HG02642 (cell line): ENCODE results near the gene SFTPA2.
"Not testable (repeated sequence)": the region's sequence is repeated elsewhere in the genome, so short reads cannot be mapped to it uniquely, and the experiment has no call there.

Experiments used
- ATAC-seq: cut with Tn5 transposase; IDR thresholded peaks from one replicate; pipeline ENCODE4 v1.9.1; 2021; ENCODE audit warnings: mild to moderate bottlenecking; ENCODE audit not compliant: unreplicated experiment, poor library complexity

The SFTPA2 gene

DNA sequence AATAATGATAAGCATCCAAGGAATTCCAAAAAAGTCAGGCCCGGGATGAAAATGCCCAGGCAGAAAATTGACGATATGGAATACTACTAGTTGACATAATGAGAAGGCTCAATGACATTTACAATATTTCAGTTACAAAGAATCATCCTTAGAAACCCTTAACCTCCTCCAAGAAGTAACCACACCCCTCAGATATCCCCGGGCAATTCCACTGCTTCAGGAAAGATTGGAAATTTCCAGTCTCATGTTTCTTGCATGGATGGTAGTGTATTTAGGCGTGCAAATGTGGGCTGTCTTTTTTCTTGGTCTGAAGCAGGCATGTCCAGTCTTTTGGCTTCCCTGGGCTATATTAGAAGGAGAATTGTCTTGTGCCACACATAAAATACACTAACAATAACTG is 42.6 kb downstream of the SFTPA2 start:
- ATAC-seq: not testable (repeated sequence)

DNA sequence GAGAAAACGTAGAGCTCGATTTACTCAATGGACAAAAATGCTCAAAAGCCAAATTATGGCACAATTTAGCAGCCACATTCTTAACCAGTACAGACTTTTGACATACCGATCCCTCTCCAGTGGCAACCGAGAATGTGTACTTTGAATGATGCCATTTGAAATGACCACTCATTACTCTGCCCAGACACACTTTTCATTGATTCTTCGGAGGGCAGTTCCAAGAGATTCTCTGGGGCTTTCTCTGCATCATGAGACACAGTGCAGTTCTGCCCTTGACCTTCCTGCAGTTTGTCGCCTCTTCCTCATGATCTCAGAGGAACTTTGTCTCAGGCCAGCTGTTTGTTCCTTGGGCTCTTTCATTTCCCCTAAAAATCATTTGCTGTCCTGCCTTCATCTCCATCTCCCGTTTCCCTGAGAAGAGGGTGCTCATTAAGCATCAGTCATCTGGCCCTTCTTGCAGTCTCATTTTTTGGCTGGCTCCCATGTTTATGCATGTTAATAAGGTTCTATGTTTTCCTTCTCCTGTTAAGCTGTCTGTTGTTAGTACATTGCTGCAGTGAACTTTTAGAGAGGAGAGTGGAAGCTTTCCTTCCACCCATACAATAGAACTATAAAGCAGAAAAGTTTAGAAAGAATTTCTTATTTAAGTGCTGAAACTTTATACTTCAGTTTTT is 43.5 kb downstream of the SFTPA2 start:
- ATAC-seq: not testable (repeated sequence)

DNA sequence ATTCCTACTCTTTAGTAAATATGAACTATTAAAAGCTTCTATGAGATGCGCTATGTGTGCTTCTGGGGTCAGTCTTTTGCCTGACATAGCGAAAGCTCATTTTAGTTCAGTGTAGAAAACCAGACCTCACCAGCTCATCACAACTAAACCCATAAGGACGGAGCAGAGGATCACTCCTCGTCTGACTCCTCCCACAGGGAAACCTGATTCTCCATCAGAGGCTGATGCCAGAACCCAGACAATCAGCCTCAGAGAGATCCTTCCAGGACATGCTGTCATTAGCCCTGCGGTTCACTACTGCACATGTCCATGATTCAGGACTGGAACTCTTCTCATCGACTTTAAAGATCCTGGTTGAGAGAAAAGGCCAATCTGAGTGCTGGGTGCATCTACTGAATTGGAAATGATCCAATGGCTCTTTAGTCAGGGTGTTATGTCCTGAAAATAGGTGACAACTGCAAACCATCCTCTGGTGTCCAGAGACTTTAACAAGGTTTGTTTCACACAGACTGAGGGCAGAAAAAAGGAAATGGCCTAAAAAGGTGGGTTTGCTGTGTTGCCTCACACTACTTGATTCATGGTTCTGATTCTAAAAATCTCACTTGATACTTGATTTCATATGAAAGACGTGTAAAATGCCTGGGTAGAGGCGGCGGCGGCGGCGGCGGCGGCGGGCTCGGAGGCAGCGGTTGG is 48.2 kb downstream of the SFTPA2 start, which contains the start of gene EIF5AL1:
Gene EIF5AL1, plus strand, starts transcription at position 643 of the 693 bp plus-strand sequence. CDS start 117 bp downstream, outside the sequence.
- not testable (repeated sequence) for ATAC-seq

DNA sequence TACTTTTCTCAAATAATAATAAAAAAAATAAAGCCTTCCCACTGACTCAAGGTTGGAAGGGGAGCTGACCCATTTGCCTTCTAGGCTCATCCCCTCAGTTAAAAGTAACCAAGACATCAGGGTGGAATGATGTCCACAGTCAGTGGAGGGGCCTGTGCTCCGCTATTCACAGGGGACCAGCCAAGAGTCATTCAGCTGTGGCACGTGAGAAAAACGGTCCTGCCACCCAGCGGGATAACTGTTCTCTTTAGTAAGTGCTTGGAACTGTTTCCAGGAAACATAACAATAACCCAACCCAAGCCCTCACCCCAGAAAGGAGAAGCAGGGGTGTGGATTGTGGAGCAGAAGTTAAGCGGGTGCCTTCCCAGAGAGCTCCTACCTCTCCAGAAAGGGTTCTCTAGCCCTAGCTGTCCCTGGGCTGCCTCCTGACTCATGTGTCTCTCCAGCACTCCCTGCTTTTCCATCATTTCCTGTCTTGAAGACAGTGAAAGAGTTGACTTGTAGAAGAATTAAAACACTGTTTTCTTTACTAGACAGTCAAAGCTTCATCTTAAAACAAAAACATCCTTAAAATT is 50.2 kb downstream of the SFTPA2 start:
- ATAC-seq: not testable (repeated sequence)

DNA sequence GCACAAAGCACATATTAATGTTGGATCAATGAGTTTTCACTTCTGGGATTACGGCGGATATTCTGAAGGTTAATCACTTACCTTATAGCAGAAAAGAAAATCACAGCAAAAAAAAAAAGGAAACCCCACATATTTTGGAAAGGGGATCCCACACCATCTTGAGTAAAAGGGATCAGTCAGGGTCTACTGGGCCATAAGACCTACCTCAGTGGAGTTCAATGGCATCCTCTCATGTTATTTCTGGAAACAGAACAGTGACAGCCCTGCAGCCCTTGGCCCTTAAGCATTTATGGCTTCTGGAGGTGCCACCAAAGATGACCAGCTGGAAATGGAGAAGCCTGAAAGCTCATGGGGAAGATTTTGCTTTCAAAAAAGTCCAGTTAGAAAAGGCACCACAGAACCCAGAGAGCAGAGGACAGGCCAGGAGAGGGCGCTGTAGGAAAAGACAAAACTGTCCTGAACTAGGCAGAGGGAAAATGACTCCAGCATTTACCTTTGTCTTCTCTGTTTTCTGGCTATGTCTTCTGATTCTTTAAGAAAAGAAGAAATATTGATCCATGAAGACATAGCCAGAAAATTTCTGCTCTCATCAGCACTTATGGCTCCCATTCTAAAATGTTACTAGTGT is 50.8 kb downstream of the SFTPA2 start:
- peak; percentile 46 for ATAC-seq

DNA sequence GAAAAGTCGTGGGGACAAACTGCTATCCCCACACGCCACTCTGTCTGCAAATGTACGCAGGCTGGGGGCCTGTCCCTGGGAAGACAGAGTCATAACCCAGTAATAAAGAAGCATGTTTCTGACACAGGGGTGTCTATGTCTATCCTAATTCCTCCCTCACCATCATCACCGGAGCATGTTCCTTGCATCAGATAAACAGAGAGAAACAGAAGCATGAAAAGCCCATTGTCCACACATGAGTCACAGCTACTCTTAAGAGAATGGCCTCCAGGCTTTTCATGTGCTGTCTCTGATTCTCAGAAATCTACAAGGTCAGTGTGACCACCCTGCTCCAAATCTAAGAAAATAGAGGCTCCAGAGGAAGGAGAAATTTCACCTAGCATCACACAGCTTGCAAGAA is 52.0 kb downstream of the SFTPA2 start:
- not testable (repeated sequence) for ATAC-seq

DNA sequence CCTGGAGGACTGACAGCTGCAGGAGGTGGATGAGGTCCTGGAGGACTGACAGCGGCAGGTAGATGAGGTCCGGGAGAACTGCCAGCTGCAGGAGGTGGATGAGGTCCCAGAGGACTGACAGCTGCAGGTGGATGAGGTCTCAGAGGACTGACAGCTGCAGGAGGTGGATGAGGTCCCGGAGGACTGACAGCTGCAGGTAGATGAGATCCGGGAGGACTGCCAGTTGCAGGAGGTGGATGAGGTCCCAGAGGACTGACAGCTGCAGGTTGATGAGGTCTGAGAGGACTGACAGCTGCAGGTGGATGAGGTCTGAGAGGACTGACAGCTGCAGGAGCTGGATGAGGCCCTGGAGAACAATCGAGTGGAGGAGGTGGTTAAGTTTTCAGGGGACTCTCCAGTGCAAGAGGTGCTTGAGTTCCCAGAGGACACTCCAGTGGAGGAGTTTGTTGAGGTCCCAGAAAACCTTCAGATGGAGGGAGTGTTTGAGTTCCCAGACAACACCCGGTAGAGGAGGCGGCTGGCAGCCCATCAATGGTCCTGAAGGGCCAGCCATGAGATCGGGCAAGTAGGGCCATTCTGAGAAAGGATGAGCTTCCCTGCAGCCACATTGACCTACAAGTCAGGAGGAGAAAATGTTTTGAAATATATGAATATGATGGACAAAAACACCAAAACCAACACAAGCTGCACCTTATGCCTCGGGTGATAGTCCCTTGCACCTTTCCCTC is 52.6 kb downstream of the SFTPA2 start:
- no peak for ATAC-seq
